Measurements from ENCODE around the gene FOLR2. TPM values are rescaled to one million over a fixed set of nuclear protein-coding genes. Genes with fewer than 3 reads are reported as not detected.

The FOLR2 gene
- total RNA-seq, 2 donors from 2014 or later = not detected

GRCh38 chr11:72208281-72208680, 8.3 kb upstream of the FOLR2 start:
- H3K9me3 Mint-ChIP-seq = no peaks in the 10 kb centered on the region
- no peak overlapping the region for H3K4me3 ChIP-seq (ENCODE audit: low read length)
- H3K9ac ChIP-seq (ENCODE audit: extremely low read depth, low read length, poor library complexity, severe bottlenecking) = no peak overlapping the region
- no peaks in the 10 kb centered on the region for H3K36me3 ChIP-seq (ENCODE audit: control insufficient read depth, insufficient read depth, low read length)
- H3K4me1 Mint-ChIP-seq = peaks cover 12% of the 10 kb centered on the region
- TF ChIP-seq, protein P1, sequence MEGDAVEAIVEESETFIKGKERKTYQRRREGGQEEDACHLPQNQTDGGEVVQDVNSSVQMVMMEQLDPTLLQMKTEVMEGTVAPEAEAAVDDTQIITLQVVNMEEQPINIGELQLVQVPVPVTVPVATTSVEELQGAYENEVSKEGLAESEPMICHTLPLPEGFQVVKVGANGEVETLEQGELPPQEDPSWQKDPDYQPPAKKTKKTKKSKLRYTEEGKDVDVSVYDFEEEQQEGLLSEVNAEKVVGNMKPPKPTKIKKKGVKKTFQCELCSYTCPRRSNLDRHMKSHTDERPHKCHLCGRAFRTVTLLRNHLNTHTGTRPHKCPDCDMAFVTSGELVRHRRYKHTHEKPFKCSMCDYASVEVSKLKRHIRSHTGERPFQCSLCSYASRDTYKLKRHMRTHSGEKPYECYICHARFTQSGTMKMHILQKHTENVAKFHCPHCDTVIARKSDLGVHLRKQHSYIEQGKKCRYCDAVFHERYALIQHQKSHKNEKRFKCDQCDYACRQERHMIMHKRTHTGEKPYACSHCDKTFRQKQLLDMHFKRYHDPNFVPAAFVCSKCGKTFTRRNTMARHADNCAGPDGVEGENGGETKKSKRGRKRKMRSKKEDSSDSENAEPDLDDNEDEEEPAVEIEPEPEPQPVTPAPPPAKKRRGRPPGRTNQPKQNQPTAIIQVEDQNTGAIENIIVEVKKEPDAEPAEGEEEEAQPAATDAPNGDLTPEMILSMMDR (conservative IDR thresholded peaks at IDR 0.05) = no peak
- 90 to 97% methylated on average over 3 of the region's 3 CpGs for WGBS, 2 experiments (ENCODE audit: insufficient coverage in 1 of 2, insufficient read length in 1 of 2)
- H3K9me3 ChIP-seq (ENCODE audit: control insufficient read depth, low read length) = no peaks in the 10 kb centered on the region
- DNase-seq = no peak
- H3K27me3 Mint-ChIP-seq (ENCODE audit: insufficient read depth) = peaks cover 4% of the 10 kb centered on the region
- no peaks in the 10 kb centered on the region for H3K4me1 ChIP-seq (ENCODE audit: control insufficient read depth, insufficient read depth, low read length)
- no peaks in the 10 kb centered on the region for H3K27me3 ChIP-seq (ENCODE audit: control insufficient read depth, insufficient read depth, low read length, poor library complexity, severe bottlenecking)
- H3K4me3 Mint-ChIP-seq = no peak overlapping the region
- H3K27ac Mint-ChIP-seq = no peak overlapping the region
- no peak overlapping the region for H3K27ac ChIP-seq (ENCODE audit: low read depth, low read length)
- H3K36me3 Mint-ChIP-seq (ENCODE audit: low read depth) = no peaks in the 10 kb centered on the region

GRCh38 chr11:72209101-72209500, 7.5 kb upstream of the FOLR2 start:
- Histone ChIP-seq H3K36me3 (ENCODE audit: control insufficient read depth, insufficient read depth, low read length) (no peaks in the 10 kb centered on the region), H3K9me3 (ENCODE audit: control insufficient read depth, low read length) (no peaks in the 10 kb centered on the region), H3K27ac (ENCODE audit: low read depth, low read length) (no peak overlapping the region), H3K4me3 (ENCODE audit: low read length) (no peak overlapping the region), H3K27me3 (ENCODE audit: control insufficient read depth, insufficient read depth, low read length, poor library complexity, severe bottlenecking) (peaks cover 1% of the 10 kb centered on the region), H3K4me1 (ENCODE audit: control insufficient read depth, insufficient read depth, low read length) (no peaks in the 10 kb centered on the region), H3K9ac (ENCODE audit: extremely low read depth, low read length, poor library complexity, severe bottlenecking) (no peak overlapping the region)
- Mint-ChIP-seq H3K27ac (peak overlapping the region; percentile 22), H3K27me3 (ENCODE audit: insufficient read depth) (peaks cover 6% of the 10 kb centered on the region), H3K4me3 (no peak overlapping the region), H3K4me1 (peaks cover 12% of the 10 kb centered on the region), H3K36me3 (ENCODE audit: low read depth) (no peaks in the 10 kb centered on the region), H3K9me3 (no peaks in the 10 kb centered on the region)
- DNase-seq = peak; percentile 47
- 72 to 94% methylated on average over 2 to 4 of the region's 4 CpGs for WGBS, 2 experiments (ENCODE audit: insufficient coverage in 1 of 2, insufficient read length in 1 of 2)
- TF ChIP-seq, protein P1 (conservative IDR thresholded peaks at IDR 0.05) = no peak

GRCh38 chr11:72217841-72218240, 1.2 kb downstream of the FOLR2 start:
- H3K9me3 Mint-ChIP-seq = no peaks in the 10 kb centered on the region

More at GRCh38 chr11:72217841-72218240, 1.2 kb downstream of the FOLR2 start:
- H3K4me3 Mint-ChIP-seq = no peak overlapping the region
- no peak for DNase-seq
- no peaks in the 10 kb centered on the region for H3K36me3 Mint-ChIP-seq (ENCODE audit: low read depth)
- Histone ChIP-seq H3K36me3 (ENCODE audit: control insufficient read depth, insufficient read depth, low read length) (no peaks in the 10 kb centered on the region), H3K27ac (ENCODE audit: low read depth, low read length) (no peak overlapping the region), H3K9me3 (ENCODE audit: control insufficient read depth, low read length) (no peaks in the 10 kb centered on the region), H3K4me1 (ENCODE audit: control insufficient read depth, insufficient read depth, low read length) (peaks cover 10% of the 10 kb centered on the region), H3K4me3 (ENCODE audit: low read length) (no peak overlapping the region), H3K27me3 (ENCODE audit: control insufficient read depth, insufficient read depth, low read length, poor library complexity, severe bottlenecking) (peaks cover 13% of the 10 kb centered on the region), H3K9ac (ENCODE audit: extremely low read depth, low read length, poor library complexity, severe bottlenecking) (no peak overlapping the region)
- peaks cover 21% of the 10 kb centered on the region for H3K4me1 Mint-ChIP-seq
- TF ChIP-seq, protein P1 (conservative IDR thresholded peaks at IDR 0.05) = no peak
- peaks cover 34% of the 10 kb centered on the region for H3K27me3 Mint-ChIP-seq (ENCODE audit: insufficient read depth)
- WGBS, 2 experiments (ENCODE audit: insufficient coverage in 1 of 2, insufficient read length in 1 of 2) = 78% methylated on average over 2 of the region's 2 CpGs; no CpG with 5 or more reads in 1 of the 2 experiments
- no peak overlapping the region for H3K27ac Mint-ChIP-seq
